WTC11 (cell line): ENCODE measurements around the gene FUT2. TPM values are rescaled to one million over a fixed set of nuclear protein-coding genes. Genes with fewer than 3 reads are reported as not detected.

Experiments
- ATAC-seq: fragments of 200-7000 bp; cut with Tn5 transposase; 2 replicates; pipeline ENCODE4 v1.10.0; 2021; ENCODE audit warnings: mild to moderate bottlenecking, moderate library complexity
- CTCF ChIA-PET: fragments of 300-600 bp; sonication (Branson Sonifier 250); formaldehyde crosslinking; loops from one replicate; lab custom pipeline; 2021; ENCODE audit warnings: antibody characterized with exemption; lab: Charles Lee
- POLR2A ChIA-PET: fragments of 350-600 bp; sonication (Branson Sonifier 250); formaldehyde crosslinking; loops from one replicate; lab custom pipeline; 2021; ENCODE audit warnings: antibody characterized with exemption; lab: Charles Lee
- DNase-seq: peaks from one replicate; pipeline ENCODE4 v3.0.0; 2021; ENCODE audit warnings: low spot score
- H3K27ac Mint-ChIP-seq: 2 replicates; pipeline ENCODE4 v1.8.0; 2021; ENCODE audit warnings: mixed read lengths
- H3K27me3 Mint-ChIP-seq: 2 replicates; pipeline ENCODE4 v1.8.0; 2021; ENCODE audit warnings: low read depth, mild to moderate bottlenecking, moderate library complexity, mixed read lengths
- H3K36me3 Mint-ChIP-seq: 2 replicates; pipeline ENCODE4 v1.8.0; 2021; ENCODE audit warnings: mixed read lengths
- H3K4me1 Mint-ChIP-seq: 2 replicates; pipeline ENCODE4 v1.8.0; 2022; ENCODE audit warnings: mixed read lengths
- H3K4me3 Mint-ChIP-seq: 2 replicates; pipeline ENCODE4 v1.8.0; 2021; ENCODE audit warnings: mild to moderate bottlenecking, moderate library complexity, mixed read lengths
- H3K9me3 Mint-ChIP-seq: 2 replicates; pipeline ENCODE4 v1.8.0; 2021; ENCODE audit warnings: mixed read lengths
- CBFB ChIP-seq: sonication (generic); formaldehyde crosslinking; IDR thresholded peaks from 2 replicates; pipeline ENCODE4 v1.8.1; 2022; ENCODE audit warnings: mild to moderate bottlenecking, low read depth, missing genetic modification reagents
- E2F1 ChIP-seq: sonication (generic); formaldehyde crosslinking; IDR thresholded peaks from 2 replicates; pipeline ENCODE4 v1.8.0; 2022; ENCODE audit warnings: mild to moderate bottlenecking, missing genetic modification reagents
- E2F4 ChIP-seq: sonication (generic); formaldehyde crosslinking; IDR thresholded peaks from 2 replicates; pipeline ENCODE4 v1.8.1; 2022; ENCODE audit warnings: low read depth, mild to moderate bottlenecking, moderate library complexity, missing genetic modification reagents, borderline replicate concordance
- EMX1 ChIP-seq: fragments of 250-450 bp; sonication (Bioruptor Pico); IDR thresholded peaks from 2 replicates; pipeline ENCODE4 v1.8.0; 2021; ENCODE audit warnings: mild to moderate bottlenecking
- GABPB1 ChIP-seq: sonication (generic); formaldehyde crosslinking; IDR thresholded peaks from 2 replicates; pipeline ENCODE4 v1.8.1; 2023; ENCODE audit warnings: mild to moderate bottlenecking, missing genetic modification reagents
- GTF2I ChIP-seq: fragments of 250-450 bp; sonication (Bioruptor Pico); conservative IDR thresholded peaks from 2 replicates; pipeline ENCODE4 v1.4.0; 2021; ENCODE audit warnings: mild to moderate bottlenecking
- JAZF1 ChIP-seq: fragments of 250-450 bp; sonication (Bioruptor Pico); IDR thresholded peaks from 2 replicates; pipeline ENCODE4 v1.9.0; 2021; ENCODE audit warnings: moderate library complexity, mild to moderate bottlenecking, inconsistent platforms
- OVOL2 ChIP-seq: fragments of 250-450 bp; sonication (Bioruptor Pico); IDR thresholded peaks from 2 replicates; pipeline ENCODE4 v1.9.0; 2021; ENCODE audit warnings: mild to moderate bottlenecking, borderline replicate concordance
- PRRX2 ChIP-seq: fragments of 250-450 bp; sonication (Bioruptor Pico); IDR thresholded peaks from 2 replicates; pipeline ENCODE4 v1.8.0; 2021; ENCODE audit warnings: mild to moderate bottlenecking
- ZNF219 ChIP-seq: sonication (generic); formaldehyde crosslinking; IDR thresholded peaks from 2 replicates; pipeline ENCODE4 v1.8.0; 2023; ENCODE audit warnings: missing genetic modification reagents, mild to moderate bottlenecking, borderline replicate concordance
- ZNF532 ChIP-seq: fragments of 250-450 bp; sonication (Bioruptor Pico); IDR thresholded peaks from 2 replicates; pipeline ENCODE4 v1.9.0; 2021; ENCODE audit warnings: mild to moderate bottlenecking, borderline replicate concordance
- ZNF671 ChIP-seq: fragments of 250-450 bp; sonication (Bioruptor Pico); IDR thresholded peaks from 2 replicates; pipeline ENCODE4 v1.8.0; 2021; ENCODE audit warnings: mild to moderate bottlenecking
- total RNA-seq: library from RNA; stranded (reverse); gene quantifications from 3 replicates; pipeline ENCODE4 v1.2.3, GENCODE V29; 2021
- TF ChIP-seq, protein P1 (sequence below): sonication (generic); formaldehyde crosslinking; IDR thresholded peaks from 2 replicates; pipeline ENCODE4 v1.8.1; 2023; ENCODE audit warnings: mild to moderate bottlenecking, missing genetic modification reagents, moderate library complexity
- TF ChIP-seq, protein P2 (sequence below): fragments of 200-600 bp; IDR thresholded peaks from 2 replicates; pipeline ENCODE4 v1.8.0; 2022; ENCODE audit warnings: antibody characterized with exemption
- TF ChIP-seq, protein P3 (sequence below): sonication (generic); formaldehyde crosslinking; IDR thresholded peaks from 2 replicates; pipeline ENCODE4 v1.8.1; 2023; ENCODE audit warnings: mild to moderate bottlenecking, missing genetic modification reagents

FUT2 gene
- total RNA-seq, 1 experiment from 2014 or later, result 5.9 TPM

DNA sequence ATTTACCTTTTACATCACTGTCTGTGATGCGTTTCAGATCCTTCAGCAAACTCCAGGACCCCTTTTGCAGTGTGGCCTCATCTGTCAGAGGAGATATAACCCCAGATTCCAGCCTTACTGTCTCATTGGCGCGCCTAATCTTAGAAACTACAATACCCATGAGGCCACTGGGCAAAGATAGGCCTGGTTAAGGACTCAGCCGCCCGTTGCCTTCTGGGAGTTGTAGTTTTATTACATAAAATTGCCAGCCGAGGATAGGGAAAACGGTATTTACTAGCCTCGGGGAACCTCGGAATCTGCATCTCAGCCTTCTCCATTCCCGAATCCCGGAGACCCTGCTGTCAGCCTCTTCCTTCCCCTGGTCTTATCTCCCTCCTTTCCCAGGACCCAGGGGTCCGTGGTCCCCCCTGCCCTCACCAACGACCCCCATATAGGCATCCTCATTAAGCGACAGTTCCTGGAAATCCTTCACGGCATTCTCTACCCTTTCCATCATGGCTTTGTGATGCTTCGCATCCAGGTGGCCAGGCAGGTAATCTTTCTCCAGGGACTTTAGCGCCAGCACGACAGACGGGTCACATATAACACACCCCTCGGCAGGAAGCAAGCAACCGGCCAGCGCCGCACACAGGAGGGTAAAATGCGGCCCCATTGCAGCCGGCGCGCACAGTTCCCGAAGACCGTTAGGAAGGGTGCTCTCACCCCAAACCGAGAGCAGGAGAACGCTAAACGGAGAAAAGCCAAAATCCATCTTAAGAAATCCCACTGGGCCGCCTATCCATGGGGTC is 49.6 kb downstream of the FUT2 start:
- Mint-ChIP-seq H3K27ac (peak overlapping the region; percentile 79; the same call in 1 of the 2 replicates), H3K4me3 (peak overlapping the region; percentile 71), H3K4me1 (peaks cover 29% of the 10 kb centered on the region), H3K36me3 (peaks cover 11% of the 10 kb centered on the region; the same call in 1 of the 2 replicates), H3K9me3 (no peaks in the 10 kb centered on the region), H3K27me3 (peaks cover 29% of the 10 kb centered on the region)
- DNase-seq (peak; percentile 70), ATAC-seq (peak; percentile 55)
- ChIA-PET POLR2A (interaction anchor here (1.1 to 1.5 kb wide), 2 partner anchors 20 to 34 kb away, joined by 3 to 5 read pairs; no protein-coding TSS in a partner anchor), CTCF (interaction anchor here (1.3 to 3.4 kb wide), 3 partner anchors 100 to 248 kb away, joined by 3 to 11 read pairs (median 5); partner anchors contain the start of genes CA11, GYS1 and RUVBL2)
- TF ChIP-seq E2F1 (CRISPR knock-in tag) (no peak), JAZF1 (CRISPR knock-in tag) (no peak), ZNF532 (CRISPR knock-in tag) (no peak), ZNF671 (no peak), OVOL2 (CRISPR knock-in tag) (no peak), ZNF219 (CRISPR knock-in tag) (no peak), GABPB1 (CRISPR knock-in tag) (no peak), PRRX2 (no peak), GTF2I (CRISPR knock-in tag) (no peak), E2F4 (CRISPR knock-in tag) (no peak), CBFB (CRISPR knock-in tag) (no peak), EMX1 (CRISPR knock-in tag) (no peak)
- TF ChIP-seq, protein P1, sequence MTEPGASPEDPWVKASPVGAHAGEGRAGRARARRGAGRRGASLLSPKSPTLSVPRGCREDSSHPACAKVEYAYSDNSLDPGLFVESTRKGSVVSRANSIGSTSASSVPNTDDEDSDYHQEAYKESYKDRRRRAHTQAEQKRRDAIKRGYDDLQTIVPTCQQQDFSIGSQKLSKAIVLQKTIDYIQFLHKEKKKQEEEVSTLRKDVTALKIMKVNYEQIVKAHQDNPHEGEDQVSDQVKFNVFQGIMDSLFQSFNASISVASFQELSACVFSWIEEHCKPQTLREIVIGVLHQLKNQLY (CRISPR knock-in tag), result no peak
- TF ChIP-seq, protein P2, sequence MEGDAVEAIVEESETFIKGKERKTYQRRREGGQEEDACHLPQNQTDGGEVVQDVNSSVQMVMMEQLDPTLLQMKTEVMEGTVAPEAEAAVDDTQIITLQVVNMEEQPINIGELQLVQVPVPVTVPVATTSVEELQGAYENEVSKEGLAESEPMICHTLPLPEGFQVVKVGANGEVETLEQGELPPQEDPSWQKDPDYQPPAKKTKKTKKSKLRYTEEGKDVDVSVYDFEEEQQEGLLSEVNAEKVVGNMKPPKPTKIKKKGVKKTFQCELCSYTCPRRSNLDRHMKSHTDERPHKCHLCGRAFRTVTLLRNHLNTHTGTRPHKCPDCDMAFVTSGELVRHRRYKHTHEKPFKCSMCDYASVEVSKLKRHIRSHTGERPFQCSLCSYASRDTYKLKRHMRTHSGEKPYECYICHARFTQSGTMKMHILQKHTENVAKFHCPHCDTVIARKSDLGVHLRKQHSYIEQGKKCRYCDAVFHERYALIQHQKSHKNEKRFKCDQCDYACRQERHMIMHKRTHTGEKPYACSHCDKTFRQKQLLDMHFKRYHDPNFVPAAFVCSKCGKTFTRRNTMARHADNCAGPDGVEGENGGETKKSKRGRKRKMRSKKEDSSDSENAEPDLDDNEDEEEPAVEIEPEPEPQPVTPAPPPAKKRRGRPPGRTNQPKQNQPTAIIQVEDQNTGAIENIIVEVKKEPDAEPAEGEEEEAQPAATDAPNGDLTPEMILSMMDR, result no peak
- TF ChIP-seq, protein P3, sequence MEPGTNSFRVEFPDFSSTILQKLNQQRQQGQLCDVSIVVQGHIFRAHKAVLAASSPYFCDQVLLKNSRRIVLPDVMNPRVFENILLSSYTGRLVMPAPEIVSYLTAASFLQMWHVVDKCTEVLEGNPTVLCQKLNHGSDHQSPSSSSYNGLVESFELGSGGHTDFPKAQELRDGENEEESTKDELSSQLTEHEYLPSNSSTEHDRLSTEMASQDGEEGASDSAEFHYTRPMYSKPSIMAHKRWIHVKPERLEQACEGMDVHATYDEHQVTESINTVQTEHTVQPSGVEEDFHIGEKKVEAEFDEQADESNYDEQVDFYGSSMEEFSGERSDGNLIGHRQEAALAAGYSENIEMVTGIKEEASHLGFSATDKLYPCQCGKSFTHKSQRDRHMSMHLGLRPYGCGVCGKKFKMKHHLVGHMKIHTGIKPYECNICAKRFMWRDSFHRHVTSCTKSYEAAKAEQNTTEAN (CRISPR knock-in tag), result no peak
